ENCODE results near the gene CNBD2. TPM values are rescaled to one million over a fixed set of nuclear protein-coding genes. Genes with fewer than 3 reads are reported as not detected.
"Not testable (repeated sequence)": the region's sequence is repeated elsewhere in the genome, so short reads cannot be mapped to it uniquely, and the experiment has no call there.

The CNBD2 gene
- total and polyA plus RNA-seq, 2 donors (not counting 1 experiment from before 2014, with no cell fraction given) = 8.5 to 19.2 TPM

GRCh38 chr20:36074983-36075382, 106.6 kb downstream of the CNBD2 start:
- H3K36me3 ChIP-seq (replicated peaks in 1 of 2; ENCODE audit: control extremely low read depth in 1 of 2, control insufficient read depth in 1 of 2, extremely low read depth in 1 of 2, insufficient read depth in 2 of 2, low read length in 1 of 2) = no peaks in the 10 kb centered on the region
- peaks cover 0 to 11% (median 1%) of the 10 kb centered on the region in 4 experiments for H3K27me3 ChIP-seq (replicated peaks in 1 of 4; ENCODE audit: control extremely low read depth in 1 of 4, control insufficient read depth in 3 of 4, insufficient read depth in 4 of 4, low read length in 3 of 4)
- no peaks in the 10 kb centered on the region for H3K79me2 ChIP-seq (ENCODE audit: control insufficient read depth, insufficient read depth, low read length)
- no peak overlapping the region for H3K4me3 ChIP-seq (ENCODE audit: control extremely low read depth in 1 of 5, extremely low read depth in 1 of 5, insufficient read depth in 1 of 5, low read depth in 2 of 5, low read length in 4 of 5)
- H2AFZ ChIP-seq (ENCODE audit: insufficient read depth, low read depth, low read length, poor library complexity, severe bottlenecking) = no peak overlapping the region
- intact Hi-C loops (cut with micrococcal nuclease) = no loop called here
- no peak overlapping the region for H3K9ac ChIP-seq (ENCODE audit: low read length)
- Mint-ChIP-seq H3K27me3 (peaks cover 35% of the 10 kb centered on the region), H3K27ac (no peak overlapping the region), H3K4me3 (no peak overlapping the region), H3K4me1 (peaks cover 1% of the 10 kb centered on the region), H3K9me3 (ENCODE audit: insufficient read depth) (no peaks in the 10 kb centered on the region)
- WGBS (ENCODE audit: insufficient coverage) = 60% methylated on average over 1 of the region's 2 CpGs
- TF ChIP-seq EZH2 (IDR thresholded peaks at IDR 0.05; ENCODE audit: borderline replicate concordance, insufficient read depth, low read depth, low read length, poor library complexity, severe bottlenecking) (no peak), CTCF (IDR thresholded peaks at IDR 0.05) (no peak)
- ChIA-PET CTCF (interaction anchor here (0.8 kb wide), 1 partner anchor 80 kb away, joined by 3 read pairs; no protein-coding TSS in a partner anchor), POLR2A (interaction anchor here (0.7 kb wide), 1 partner anchor 1206 kb away, joined by 6 read pairs; no protein-coding TSS in a partner anchor)
- no peak overlapping the region for H3K27ac ChIP-seq (ENCODE audit: low read length in 2 of 2)
- DNase-seq (no peak), ATAC-seq (ENCODE audit: low read depth) (no peak)
- no peaks in the 10 kb centered on the region for H4K20me1 ChIP-seq (ENCODE audit: control insufficient read depth, insufficient read depth, low read length, poor library complexity, severe bottlenecking)
- no peaks in the 10 kb centered on the region for H3K9me3 ChIP-seq (ENCODE audit: control extremely low read depth in 1 of 3, control insufficient read depth in 2 of 3, insufficient read depth in 1 of 3, low read length in 2 of 3)
- H3K4me1 ChIP-seq (ENCODE audit: control insufficient read depth in 2 of 2, insufficient read depth in 2 of 2, low read length in 2 of 2) = no peaks in the 10 kb centered on the region
- H3K4me2 ChIP-seq (replicated peaks; ENCODE audit: low read depth, low read length, poor library complexity, severe bottlenecking) = no peak overlapping the region

- H3K4me3 Mint-ChIP-seq; H3K9me3 Mint-ChIP-seq (ENCODE audit: insufficient read depth); H2AFZ ChIP-seq (ENCODE audit: insufficient read depth, low read depth, low read length, poor library complexity, severe bottlenecking); H3K4me1 ChIP-seq (ENCODE audit: control insufficient read depth in 2 of 2, insufficient read depth in 2 of 2, low read length in 2 of 2); H3K36me3 ChIP-seq (replicated peaks in 1 of 2; ENCODE audit: control extremely low read depth in 1 of 2, control insufficient read depth in 1 of 2, extremely low read depth in 1 of 2, insufficient read depth in 2 of 2, low read length in 1 of 2); H3K27ac ChIP-seq (ENCODE audit: low read length in 2 of 2); H3K27ac Mint-ChIP-seq; H3K27me3 ChIP-seq (replicated peaks in 1 of 4; ENCODE audit: control extremely low read depth in 1 of 4, control insufficient read depth in 3 of 4, insufficient read depth in 4 of 4, low read length in 3 of 4); H4K20me1 ChIP-seq (ENCODE audit: control insufficient read depth, insufficient read depth, low read length, poor library complexity, severe bottlenecking); ATAC-seq (ENCODE audit: low read depth); POLR2A ChIA-PET; H3K4me1 Mint-ChIP-seq; H3K79me2 ChIP-seq (ENCODE audit: control insufficient read depth, insufficient read depth, low read length); H3K9me3 ChIP-seq (ENCODE audit: control extremely low read depth in 1 of 3, control insufficient read depth in 2 of 3, insufficient read depth in 1 of 3, low read length in 2 of 3); DNase-seq; H3K4me3 ChIP-seq (ENCODE audit: control extremely low read depth in 1 of 5, extremely low read depth in 1 of 5, insufficient read depth in 1 of 5, low read depth in 2 of 5, low read length in 4 of 5); H3K4me2 ChIP-seq (replicated peaks; ENCODE audit: low read depth, low read length, poor library complexity, severe bottlenecking); intact Hi-C loops (cut with micrococcal nuclease); H3K9ac ChIP-seq (ENCODE audit: low read length): not testable (repeated sequence)
- 28% methylated on average over 2 of the region's 5 CpGs for WGBS (ENCODE audit: insufficient coverage)
- peaks cover 38% of the 10 kb centered on the region for H3K27me3 Mint-ChIP-seq
- CTCF ChIA-PET = interaction anchor here (0.7 to 2.0 kb wide), 2 partner anchors 61 to 85 kb away, joined by 5 read pairs; no protein-coding TSS in a partner anchor
Observed at GRCh38 chr20:36077762-36078161, 109.4 kb downstream of the CNBD2 start.

All from B cell (primary cell).